NCI-H524 treated with DMSO at 0.1 percent for 48 hours (cell line): ENCODE measurements around the gene TBCD.

Experiments used
- DNase-seq: peaks from one replicate; lab custom pipeline; 2025; lab: John Stamatoyannopoulos, UW

Gene TBCD

DNA sequence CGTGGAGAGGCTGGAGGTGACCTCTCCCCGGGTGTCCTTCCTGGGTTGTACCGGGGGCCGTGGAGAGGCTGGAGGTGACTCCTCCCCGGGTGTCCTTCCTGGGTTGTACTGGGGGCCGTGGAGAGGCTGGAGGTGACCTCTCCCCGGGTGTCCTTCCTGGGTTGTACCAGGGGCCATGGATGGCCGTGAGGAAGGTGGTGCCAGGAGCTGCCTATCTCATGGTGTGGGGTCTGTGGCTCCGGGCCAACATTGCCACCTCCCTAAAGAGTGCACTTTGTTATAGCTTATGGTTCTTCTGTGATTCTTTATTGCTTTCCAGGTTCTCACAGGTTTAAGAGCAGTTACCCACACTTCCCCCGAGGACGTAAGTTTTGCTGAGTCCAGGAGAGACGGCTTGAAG, 174.2 kb downstream of the TBCD start:
- DNase-seq = no peak

DNA sequence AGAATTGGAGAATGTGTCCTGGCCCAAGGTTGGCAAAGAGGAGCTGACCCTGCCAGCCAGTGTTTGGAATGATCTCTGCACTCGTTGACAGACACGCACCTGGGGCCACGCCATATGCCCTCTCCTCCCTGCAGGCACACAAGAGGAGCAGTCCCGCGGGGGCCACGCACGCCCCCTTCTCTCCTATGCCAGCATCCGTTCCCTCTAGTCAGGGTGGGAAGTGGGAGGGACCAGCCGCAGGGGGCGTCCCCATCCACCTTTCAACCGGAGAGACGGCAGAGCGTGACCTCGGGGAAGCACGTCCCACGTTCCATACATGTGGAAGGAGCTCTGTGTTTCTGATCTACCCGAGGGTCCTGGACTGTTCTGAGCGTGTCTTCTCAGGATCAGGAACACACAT, 174.9 kb downstream of the TBCD start:
- DNase-seq = no peak

DNA sequence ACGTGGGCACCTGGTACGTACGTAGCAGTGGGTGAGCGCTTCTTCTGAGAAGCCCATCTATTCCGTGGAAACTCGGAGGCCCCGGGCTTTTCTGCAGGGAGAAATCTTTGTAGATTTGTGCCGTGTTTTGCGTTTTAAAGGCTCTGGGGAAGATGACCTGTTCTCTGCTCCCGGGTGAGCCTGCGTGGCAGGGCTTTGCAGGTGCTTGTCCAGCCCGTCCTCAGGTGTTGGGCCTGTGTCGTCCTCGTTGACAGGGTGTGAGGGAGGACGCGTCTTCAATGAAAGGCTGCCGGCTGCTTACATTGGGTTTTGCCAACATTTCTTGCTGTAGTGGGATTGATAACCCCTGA, 175.4 kb downstream of the TBCD start:
- DNase-seq = no peak

DNA sequence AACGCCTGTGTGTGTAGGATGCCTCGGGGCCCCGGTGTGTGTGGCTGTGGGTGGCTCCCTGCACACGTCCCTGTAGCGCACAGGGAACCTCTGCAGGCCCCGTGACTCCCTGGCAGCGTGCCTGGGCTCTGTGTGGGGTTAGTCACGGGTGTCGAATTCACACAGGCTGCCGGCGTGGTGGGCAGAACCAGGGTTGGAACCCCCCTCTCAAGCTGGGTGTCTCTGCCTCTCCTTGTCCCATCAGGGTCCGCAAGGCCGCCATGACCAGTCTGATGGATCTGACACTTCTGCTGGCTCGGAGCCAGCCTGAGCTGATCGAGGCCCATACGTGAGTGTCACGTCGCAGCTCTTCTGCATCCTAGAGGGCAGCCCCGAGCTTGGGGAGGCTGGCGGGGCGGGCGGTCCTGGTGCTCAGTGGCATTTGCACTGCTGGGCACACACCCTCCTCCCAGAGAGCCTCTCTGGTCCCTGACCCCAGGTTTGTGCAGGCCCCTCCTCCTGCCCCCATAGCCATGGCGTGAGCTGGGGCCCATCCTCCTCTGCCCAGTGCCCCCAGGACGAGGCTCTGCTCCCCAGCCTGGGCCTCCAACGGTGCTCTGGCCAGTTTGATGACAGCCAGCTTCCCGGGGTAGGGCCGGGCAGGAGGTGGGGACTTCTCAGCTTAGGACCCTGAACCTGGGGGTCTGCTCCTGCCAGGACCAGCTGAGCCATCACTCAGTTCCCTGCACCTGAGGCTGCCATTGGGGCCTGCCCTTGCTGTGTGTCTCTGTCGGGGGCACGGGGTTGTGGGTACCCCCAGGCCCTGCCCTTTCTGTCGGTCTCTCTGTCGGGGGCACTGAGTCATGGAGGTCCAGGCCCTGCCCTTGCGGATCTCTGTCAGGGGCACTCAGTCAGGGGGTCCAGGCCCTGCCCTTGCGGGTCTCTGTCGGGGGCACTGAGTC, 176.1 kb downstream of the TBCD start:
- no peak for DNase-seq

DNA sequence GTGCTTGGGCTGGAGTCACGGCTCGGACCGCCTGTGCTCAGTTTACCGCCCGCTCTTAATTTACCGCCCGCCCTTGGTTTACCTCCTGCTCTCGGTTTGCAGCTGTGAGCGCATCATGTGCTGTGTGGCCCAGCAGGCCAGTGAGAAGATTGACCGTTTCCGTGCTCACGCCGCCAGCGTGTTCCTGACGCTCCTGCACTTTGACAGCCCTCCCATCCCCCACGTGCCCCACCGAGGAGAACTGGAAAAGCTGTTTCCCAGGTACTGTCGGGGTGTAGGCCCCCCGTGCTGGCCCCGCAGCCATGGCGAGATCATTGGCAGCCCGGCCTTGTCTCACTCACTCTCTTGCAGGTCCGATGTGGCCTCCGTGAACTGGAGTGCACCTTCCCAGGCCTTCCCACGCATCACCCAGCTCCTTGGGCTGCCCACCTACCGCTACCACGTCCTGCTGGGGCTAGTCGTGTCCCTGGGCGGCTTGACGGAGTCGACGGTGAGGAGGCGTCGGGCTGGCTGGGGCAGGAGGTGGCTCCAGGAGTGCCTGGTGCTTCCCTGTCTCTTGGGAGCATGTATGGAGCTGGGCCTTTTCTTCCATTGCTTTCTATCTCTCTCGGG, 177.3 kb downstream of the TBCD start:
- no peak for DNase-seq

DNA sequence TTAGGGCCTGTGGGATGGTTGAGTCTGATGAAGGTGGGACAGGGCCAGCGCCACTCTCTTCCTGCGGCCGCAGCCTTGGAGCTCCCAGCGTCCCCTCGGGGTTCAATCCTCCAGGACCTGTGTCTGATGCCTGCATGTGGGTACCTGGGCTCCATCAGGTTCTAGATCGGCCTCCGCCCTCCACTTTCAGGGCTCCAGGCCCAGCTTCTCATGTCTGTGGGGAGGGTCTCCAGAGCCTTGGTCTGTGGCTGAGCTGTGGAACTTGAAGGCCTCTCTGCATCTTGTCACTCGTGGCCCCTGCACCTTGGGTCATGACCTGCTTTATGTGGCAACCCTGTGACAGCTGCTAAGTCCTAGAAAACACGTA, 177.8 kb downstream of the TBCD start:
- no peak for DNase-seq

DNA sequence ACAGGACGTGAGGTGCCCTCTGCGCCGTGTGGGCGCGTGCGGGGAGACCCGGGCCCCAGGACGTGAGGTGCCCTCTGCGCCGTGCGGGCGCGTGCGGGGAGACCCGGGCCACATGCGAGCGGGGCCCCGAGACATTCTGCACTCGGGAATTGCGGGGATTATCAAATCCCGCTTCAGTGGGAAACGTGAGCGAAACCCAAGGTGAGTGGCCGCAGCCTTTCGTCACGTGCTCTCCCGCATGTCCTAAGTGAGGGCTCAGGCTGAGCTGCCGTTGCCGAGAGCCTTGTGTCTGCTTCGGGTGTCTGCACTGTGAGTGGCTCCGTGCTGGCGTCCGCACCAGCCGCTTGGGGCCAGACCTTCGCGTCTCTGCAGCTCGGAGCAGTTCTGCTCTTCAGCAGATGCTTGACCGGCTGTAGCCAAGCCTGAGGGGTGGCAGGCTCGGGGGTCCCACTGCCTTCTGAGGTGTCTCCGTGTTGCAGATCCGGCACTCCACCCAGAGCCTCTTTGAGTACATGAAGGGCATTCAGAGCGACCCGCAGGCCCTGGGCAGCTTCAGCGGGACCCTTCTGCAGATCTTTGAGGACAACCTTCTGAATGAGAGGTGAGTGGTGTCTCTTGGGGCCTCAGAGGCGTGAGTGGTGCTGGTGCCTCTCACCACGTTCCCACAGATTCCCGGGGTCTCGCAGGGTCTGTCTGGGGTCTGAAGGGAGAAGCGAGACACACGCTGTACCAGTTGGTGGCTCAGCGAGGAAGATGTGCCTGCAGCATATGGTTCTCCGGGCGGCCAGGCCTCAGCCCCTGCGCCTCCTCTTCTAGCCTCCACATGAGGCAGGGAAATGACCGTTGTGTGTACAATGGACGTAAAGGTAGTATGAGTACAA, 178.4 kb downstream of the TBCD start:
- DNase-seq = no peak

DNA sequence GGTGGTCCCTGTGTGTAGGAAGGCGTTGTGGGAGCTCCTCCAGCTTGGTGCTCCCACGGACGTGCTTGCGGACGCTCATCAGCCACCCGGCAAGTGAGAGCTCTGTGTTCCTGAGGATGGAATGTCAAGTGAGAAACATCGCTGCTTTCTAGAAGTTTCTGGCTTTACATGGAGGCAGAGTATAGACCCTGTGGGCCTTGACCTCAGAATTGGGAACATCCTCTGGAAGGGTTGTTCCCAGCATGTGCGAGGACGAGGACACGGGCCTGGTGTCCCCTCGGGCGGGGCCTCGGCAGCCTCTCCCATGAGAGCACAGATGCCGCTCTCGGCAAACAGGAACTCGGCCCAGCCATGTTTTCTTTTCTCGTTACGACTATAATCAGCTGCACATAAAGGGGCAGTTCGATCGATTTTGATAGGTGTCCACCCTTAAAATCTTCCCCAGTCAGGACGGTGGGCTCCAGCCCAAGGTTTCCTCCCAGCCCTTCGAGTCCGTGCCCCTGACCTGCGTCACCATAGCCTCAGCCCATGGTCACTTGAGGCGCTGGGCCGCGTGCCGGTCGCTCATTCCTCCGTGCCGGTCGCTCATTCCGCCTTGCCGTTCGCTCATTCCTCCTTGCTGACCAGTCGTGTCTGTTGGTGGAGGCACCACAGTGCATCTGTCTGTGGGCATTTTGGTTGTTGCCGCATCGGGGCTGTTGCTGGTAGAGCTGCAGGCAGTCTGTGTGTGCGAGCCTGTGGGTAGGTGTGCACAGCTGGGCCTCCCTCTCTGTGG, 179.2 kb downstream of the TBCD start:
- no peak for DNase-seq

DNA sequence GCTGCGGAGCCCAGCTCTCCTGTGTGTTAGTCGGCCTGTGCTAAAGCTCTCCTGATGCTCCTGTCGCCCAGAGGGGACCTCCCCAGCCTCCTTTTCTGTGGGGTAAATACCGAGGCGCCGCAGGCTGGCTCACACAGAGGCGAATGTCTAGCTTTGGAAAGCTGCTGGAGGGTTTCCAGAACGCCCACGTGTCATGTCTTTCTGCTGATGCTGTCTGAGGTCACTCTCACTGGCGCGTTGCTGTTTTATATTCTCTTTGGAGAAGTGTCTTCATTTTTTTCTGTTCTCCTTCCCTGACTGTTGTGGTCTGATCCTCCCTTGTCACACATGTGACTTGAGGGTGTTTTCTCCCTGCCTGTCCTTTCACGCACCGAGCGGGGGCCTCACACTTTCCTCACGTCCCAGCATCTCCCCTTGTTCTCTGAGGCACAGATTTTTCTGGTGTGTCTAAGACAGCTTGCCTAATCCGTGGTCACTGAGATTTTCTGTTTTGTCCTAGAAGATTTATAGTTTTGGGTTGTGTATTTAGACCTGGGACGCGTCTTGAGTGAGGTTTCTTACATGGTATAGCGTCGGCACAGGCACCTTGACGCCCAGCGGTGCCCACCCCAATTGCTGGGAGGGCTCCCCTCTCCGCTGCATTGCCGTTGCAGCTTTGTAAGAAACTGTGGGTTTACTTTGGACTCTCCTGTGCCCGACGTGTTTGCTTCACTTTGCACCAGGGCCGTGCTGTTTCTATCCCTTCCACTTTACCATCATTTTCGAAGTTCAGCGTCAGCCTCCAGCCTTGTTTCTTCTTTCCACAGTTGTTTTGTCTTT, 180.0 kb downstream of the TBCD start:
- no peak for DNase-seq

DNA sequence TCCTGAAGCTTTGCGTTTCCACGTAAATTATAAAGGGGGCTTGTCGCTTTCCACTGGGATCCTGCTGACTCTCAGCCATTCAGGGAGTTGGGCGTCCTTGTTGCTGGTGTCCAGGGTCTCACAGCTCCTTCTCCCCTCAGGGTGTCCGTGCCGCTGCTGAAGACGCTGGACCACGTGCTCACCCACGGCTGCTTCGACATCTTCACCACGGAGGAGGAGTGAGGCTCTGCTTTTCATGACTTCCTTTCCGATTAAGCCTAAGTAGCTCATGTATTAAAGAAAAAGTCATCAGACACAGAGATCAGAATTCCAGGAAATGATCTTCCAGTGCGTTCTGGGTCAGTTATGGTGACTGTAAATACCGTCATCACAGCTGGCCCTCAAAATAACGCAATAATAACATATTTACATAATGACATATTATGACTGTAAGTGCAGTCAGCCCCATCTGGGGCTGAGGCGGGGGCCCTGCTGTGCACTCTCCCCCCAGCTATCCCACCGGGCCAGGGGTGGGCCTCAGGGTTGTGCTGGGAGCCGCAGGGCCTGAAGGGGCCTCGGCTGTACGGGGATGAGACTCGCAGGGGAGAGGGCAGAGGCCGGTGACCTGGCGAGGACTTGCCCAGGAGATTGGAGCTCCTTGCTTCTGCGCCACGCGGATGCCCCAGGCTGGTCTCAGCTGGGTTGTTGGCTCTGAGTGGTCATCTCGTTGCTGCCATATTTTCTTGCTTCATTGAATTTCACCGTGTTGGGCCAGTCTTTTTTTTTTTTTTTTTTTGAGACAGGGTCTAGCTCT, 180.8 kb downstream of the TBCD start:
- no peak for DNase-seq

DNA sequence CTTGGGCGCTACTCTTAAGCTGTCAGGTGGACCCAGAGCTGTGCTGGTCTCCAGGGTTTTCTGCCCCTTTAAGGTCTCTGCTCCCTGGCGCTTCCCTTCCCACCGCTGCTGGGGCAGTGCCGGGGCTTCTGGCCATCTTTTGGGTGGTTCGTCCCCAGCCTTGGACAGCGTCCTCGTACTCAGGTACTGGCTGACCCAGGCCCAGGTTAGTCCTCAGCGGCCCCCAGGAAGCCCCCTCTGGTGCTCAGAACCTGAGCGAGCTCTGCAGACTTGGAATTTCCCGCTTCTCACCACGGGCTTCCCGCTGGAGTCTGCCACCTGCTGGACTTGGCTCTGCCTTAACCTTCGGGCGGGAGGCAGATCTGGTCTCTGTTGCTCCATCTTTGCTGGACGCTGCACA, 182.0 kb downstream of the TBCD start:
- DNase-seq = no peak

DNA sequence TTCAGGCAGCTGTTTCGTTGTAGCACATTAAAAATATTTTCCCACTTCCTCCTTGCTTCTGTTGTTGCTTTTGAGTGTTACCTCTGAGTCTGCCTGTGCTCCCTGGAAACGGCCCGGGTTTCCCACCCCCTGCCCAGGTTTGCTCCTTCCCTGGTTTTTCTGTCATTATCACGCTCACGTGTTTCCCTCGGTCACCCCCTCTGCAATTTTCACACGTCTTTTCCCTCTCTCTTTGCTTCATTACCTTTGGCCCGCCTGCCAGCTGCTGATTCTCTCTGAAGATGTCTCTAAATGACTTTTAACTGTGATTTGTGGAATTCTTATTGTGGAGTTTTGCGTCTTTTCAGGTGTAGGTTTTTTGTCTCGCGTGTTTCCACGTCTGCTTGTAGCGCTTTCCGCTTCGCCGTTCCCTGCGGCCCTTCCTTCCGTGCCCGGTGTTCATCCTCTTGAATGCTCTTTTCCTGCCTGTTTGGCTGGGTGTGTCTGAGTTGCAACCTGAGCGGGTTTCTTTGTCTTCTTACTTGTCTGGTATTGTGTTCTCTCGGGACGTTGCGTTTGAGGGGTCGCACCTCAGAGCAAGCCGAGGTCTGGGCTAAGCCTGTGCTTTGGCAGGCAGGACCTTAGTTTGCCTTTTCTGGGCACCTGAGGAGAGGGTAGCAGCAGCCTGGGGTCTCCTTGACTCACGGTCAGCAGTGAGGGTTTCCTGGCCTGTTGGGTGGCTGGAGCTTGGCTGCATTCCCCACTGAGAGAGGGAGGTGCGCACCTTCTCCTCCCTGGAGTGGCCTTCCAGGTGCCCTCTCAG, 184.3 kb downstream of the TBCD start:
- DNase-seq = no peak

DNA sequence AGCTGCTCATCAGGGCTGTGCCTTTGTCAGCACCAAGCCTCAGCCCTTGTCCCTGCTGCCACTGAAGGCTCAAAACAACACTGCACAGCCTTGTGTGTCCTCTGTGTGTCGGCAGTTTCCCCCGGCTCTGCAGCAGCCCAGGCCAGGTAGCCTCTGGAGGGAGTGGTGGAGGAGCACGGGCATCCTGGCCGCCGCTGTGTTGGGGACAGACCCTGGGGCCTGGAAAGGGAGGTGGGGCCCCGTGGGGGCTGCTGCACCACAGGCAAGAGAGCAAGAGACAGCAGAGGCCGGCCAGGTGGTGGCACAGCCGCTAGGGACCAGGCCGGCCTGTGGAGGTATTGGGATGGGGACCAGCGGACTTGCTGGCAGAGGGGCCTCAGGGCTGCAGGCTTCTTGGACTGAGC, 184.9 kb downstream of the TBCD start:
- DNase-seq = no peak

DNA sequence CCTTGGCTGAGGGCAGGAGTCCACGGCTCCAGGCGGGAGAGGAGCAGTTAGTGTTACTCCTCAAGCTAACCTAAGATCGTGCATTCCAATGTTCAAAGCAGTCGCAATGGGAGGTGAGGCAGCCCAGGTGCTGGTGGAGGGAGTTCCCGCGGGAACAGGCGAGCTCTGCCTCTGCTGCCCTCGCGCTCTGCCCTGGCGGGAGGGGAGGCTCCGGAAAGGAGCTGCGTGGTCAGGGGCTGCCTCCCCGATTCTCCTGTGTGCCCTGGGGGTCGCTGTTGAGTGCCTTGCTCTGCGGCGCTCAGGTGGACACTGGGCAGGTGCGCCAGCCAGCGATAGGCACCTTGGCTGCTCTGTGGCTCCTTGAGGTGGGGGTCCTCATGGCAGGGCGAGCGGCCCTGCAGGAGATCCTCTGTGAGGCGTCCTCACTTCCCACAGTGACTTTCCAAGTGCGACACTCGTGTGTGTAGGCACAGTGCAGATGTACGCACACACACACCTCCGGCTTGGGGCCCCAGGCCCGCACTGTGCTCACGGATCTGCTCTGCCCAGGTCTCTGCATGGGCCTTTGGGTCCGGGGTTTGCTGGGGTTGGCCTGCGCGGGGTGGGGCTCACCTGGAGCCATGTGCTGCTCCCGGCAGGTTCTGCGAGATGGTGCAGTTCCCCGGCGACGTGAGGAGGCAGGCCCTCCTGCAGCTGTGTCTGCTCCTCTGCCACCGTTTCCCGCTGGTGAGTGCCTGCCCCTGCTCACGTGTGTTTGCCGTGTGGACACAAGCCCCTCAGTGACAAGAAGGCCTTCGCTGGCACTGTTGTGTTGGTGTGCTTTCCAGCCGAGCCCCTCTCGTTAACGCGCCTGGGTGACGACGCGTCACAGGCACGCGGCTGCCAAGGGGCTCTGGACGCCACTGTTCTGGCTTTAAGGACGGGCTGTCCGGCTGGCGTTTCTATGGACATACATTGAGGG, 185.8 kb downstream of the TBCD start:
- DNase-seq = no peak

DNA sequence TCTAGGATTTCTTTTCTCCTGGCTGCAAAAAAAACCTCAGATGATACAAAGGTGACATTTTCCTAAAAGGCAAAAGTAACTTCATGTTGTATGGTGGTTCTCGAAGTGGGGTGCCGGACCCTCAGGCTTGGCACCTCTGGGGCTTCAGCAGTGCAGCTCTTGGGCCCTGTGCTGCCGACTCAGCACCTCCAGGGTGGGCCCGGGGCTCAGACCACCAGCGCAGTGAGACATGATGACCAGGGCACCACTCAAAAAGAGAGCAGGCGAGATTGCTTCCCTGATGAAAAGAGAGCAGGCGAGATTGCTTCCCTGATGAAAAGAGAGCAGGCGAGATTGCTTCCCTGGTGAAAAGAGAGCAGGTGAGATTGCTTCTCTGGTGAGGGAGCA, 186.6 kb downstream of the TBCD start:
- DNase-seq = no peak

DNA sequence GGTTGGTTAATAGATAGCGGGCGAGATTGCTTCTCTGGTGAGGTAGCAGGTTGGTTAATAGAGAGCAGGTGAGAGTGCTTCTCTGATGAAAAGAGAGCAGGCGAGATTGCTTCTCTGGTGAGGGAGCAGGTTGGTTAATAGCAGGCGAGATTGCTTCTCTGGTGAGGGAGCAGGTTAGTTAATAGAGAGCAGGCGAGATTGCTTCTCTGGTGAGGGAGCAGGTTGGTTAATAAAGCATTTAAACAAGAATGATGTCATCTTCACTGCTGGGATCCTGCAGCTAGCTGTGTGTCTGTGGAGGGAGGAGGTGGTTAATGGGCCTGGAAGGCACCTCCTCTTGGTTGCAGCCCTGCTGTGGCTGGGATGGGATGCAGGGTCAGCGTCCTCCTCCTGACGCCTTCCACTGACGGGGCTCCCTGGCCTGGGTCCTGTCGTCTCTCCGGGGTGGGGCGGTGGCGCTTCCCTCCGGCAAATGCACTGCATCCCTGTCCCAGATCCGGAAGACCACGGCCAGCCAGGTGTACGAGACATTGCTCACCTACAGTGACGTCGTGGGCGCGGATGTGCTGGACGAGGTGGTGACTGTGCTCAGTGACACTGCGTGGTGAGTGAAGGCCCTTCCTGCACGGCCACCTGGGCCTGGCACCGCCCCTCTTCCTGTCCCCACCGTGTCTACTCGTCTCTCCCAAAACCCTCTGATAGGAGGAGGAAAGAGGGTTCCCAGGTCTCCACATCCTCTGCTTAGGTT, 187.2 kb downstream of the TBCD start:
- no peak for DNase-seq

DNA sequence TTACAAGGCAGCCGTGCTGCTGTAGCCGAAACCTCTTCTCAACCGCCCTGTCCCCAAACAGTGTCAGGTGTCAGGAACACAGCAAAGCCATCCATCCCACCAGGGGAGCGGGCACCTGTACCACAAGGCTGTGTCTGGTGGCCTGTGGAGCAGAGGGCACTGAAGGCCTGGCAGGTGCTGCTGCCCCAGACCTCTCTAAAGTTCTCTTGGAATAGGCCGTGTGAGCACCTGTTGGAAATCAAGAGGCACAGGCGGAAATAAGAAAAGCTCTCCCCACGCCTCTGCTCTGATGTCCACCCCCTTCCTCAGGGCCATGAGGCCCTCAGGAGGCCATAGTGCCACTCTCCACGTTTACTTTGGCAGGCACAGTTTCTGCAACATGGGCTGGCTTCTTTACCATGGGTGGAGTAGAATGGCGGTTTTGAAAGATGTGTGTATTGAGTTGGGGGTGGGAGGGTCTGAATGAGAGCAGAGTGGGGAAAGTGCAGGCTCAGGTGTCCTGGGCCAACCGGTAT, 187.8 kb downstream of the TBCD start:
- no peak for DNase-seq
